Heart right ventricle (tissue), 16 donors: ENCODE results near the gene PLPP7. TPM values are rescaled to one million over a fixed set of nuclear protein-coding genes. Genes with fewer than 3 reads are reported as not detected.

ENCODE experiments used
- ATAC-seq, 8 donors: fragments of 200-7000 bp; cut with Tn5 transposase; one replicate each; pipeline ENCODE4 v1.9.1; 2020; ENCODE audit warnings: mild to moderate bottlenecking in 8 of 8, moderate library complexity in 8 of 8, moderate number of reproducible peaks in 1 of 8
- DNase-seq, 2 donors: peaks; one replicate each; pipeline ENCODE4 v3.0.0-alpha.2; 2020
- H3K27ac ChIP-seq, 10 donors: fragments of 200-600 bp; sonication (generic) in 2 of 10; one replicate each; pipeline versions ENCODE4 v1.5.0 to v1.8.0; 2020 to 2022; ENCODE audit warnings: mild to moderate bottlenecking in 3 of 10
- H3K27me3 ChIP-seq, 7 donors: fragments of 200-600 bp; one replicate each; pipeline ENCODE4 v1.8.0; 2021 to 2022; ENCODE audit warnings: mild to moderate bottlenecking in 2 of 7
- H3K36me3 ChIP-seq, 9 donors: fragments of 200-600 bp; sonication (generic) in 1 of 9; one replicate each; pipeline versions ENCODE4 v1.5.0 to v1.8.0; 2020 to 2022; ENCODE audit warnings: mild to moderate bottlenecking in 2 of 9
- H3K4me1 ChIP-seq, 9 donors: fragments of 200-600 bp; sonication (generic) in 1 of 9; one replicate each; pipeline versions ENCODE4 v1.5.0 to v1.8.0; 2020 to 2022; ENCODE audit warnings: mild to moderate bottlenecking in 4 of 9
- H3K4me3 ChIP-seq, 10 donors: fragments of 200-600 bp; sonication (generic) in 2 of 10; one replicate each; pipeline versions ENCODE4 v1.5.0 to v1.8.0; 2020 to 2022; ENCODE audit warnings: mild to moderate bottlenecking in 7 of 10, moderate library complexity in 2 of 10
- H3K9me3 ChIP-seq, 11 donors: fragments of 200-600 bp in 10 of 11; sonication (generic) in 2 of 11; one replicate each; pipeline versions ENCODE4 v1.5.0 to v1.8.0; 2013 to 2022; ENCODE audit warnings: mild to moderate bottlenecking in 2 of 11, control low read depth in 1 of 11, moderate library complexity in 1 of 11
- WGBS, 2 donors: extraction: QIAGEN DNeasy Blood & Tissue Kit; methylation state at CpG; one replicate each; pipeline ENCODE4 v1.1.7; 2013; ENCODE audit warnings: inconsistent platforms in 1 of 2; 5-methylcytosine and 5-hydroxymethylcytosine counted together
- intact Hi-C, 10 donors: fragments of 100-400 bp; cut with DNase I; formaldehyde crosslinking; loops; one replicate each; pipeline versions ENCODE4 v1.11.1 to v1.14.2; 2022
- polyA plus RNA-seq, 2 donors: library from polyadenylated mRNA; stranded (reverse); fragments of 200-250 nt; gene quantifications; one replicate each; pipeline ENCODE4 v1.2.3, GENCODE V29; 2013
- total RNA-seq, 10 donors: library from RNA; stranded (reverse); fragmentation: NEBNext Ultra II Directional in 3 of 10; extraction: Animal tissue kit (Norgen Biotek cat#: 25700) in 3 of 10; gene quantifications; one replicate each; pipeline versions ENCODE4 v1.2.1 to v1.2.4, GENCODE V29; 2021 to 2023
- TF ChIP-seq, protein P1 (sequence below), 9 donors: fragments of 200-600 bp; sonication (generic) in 2 of 9; IDR thresholded peaks; one replicate each; pipeline versions ENCODE4 v1.5.0 to v1.8.0; 2021 to 2022; ENCODE audit warnings: antibody characterized with exemption in 9 of 9, mild to moderate bottlenecking in 5 of 9, moderate library complexity in 1 of 9
- donor health status: Arrhythmogenic right ventricular cardiomyopathy.
- donor health status: ischemic (EF 13 %, LVEDD 7.1; RV severe dilation, severe dysfunction).
- donor health status: healthy with polysubstance abuse.
- donor health status: DM: no; HTN: yes; CAD: no.
- donor health status: DM: no; HTN: no; CAD: no.
- donor health status: ischemic (EF 25% LVEDD 6.9; RV normal size, moderate dysfunction).
- donor health status: ischemic (EF 25% LVEDD 5.7; RV mildly dilated, moderate dysfunction).
- donor health status: healthy.
- donor health status: DM: yes; HTN: yes; CAD: no.
- donor health status: Ischemic cardiomyopathy.
- donor health status: ischemic (EF 35%, LVEDD 5.7; RV mildly dilated, moderate dysfunction).
- donor health status: nonischemic (EF 11% LVEDD 7.7; RV severe dilation, severe dysfunction).
- donor health status: DM: yes; HTN: yes; CAD: no.
- donor health status: PGD.
- donor health status: ischemic (EF 29% LVEDD 5.4; RV normal size, mild dysfunction).
- donor health status: nonischemic (EF 23%, LVEDD 6.1; RV moderate dilation, normal function).

Gene PLPP7
- total and polyA plus RNA-seq, 12 donors: 42.6 to 140 (median 102) TPM

DNA sequence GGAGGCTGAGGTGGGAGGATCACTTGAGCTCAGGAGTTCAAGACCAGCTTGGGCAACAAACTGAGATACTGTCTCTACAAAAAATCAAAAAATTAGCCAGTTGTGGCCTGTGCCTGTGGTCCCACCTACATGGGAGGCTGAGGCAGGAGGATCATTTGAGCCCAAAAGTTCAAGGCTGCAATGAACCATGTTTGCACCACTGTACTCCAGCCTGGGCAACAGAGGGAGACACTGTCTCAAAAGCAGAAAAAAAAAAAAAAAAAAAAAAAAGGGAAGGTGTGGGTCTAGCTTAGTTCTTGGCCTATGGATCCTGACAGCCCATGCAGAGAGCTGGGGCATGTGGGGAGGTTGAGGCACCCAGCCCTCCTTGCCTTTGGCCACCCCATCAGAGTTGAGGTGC lies 10.9 kb downstream of the PLPP7 start:
- Histone ChIP-seq H3K4me3 (no peak overlapping the region), H3K9me3 (no peaks in the 10 kb centered on the region), H3K36me3 (peaks cover 0 to 13% (median 0%) of the 10 kb centered on the region in 9 donors), H3K4me1 (peaks cover 8 to 86% (median 50%) of the 10 kb centered on the region in 9 donors), H3K27ac (peak overlapping the region in 8 of 10 donors; percentile 84 to 98 (median 90)), H3K27me3 (no peaks in the 10 kb centered on the region)
- intact Hi-C loops: no loop called here
- ATAC-seq: no peak
- TF ChIP-seq, protein P1, sequence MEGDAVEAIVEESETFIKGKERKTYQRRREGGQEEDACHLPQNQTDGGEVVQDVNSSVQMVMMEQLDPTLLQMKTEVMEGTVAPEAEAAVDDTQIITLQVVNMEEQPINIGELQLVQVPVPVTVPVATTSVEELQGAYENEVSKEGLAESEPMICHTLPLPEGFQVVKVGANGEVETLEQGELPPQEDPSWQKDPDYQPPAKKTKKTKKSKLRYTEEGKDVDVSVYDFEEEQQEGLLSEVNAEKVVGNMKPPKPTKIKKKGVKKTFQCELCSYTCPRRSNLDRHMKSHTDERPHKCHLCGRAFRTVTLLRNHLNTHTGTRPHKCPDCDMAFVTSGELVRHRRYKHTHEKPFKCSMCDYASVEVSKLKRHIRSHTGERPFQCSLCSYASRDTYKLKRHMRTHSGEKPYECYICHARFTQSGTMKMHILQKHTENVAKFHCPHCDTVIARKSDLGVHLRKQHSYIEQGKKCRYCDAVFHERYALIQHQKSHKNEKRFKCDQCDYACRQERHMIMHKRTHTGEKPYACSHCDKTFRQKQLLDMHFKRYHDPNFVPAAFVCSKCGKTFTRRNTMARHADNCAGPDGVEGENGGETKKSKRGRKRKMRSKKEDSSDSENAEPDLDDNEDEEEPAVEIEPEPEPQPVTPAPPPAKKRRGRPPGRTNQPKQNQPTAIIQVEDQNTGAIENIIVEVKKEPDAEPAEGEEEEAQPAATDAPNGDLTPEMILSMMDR (IDR thresholded peaks at IDR 0.05): no peak
- DNase-seq: no peak

DNA sequence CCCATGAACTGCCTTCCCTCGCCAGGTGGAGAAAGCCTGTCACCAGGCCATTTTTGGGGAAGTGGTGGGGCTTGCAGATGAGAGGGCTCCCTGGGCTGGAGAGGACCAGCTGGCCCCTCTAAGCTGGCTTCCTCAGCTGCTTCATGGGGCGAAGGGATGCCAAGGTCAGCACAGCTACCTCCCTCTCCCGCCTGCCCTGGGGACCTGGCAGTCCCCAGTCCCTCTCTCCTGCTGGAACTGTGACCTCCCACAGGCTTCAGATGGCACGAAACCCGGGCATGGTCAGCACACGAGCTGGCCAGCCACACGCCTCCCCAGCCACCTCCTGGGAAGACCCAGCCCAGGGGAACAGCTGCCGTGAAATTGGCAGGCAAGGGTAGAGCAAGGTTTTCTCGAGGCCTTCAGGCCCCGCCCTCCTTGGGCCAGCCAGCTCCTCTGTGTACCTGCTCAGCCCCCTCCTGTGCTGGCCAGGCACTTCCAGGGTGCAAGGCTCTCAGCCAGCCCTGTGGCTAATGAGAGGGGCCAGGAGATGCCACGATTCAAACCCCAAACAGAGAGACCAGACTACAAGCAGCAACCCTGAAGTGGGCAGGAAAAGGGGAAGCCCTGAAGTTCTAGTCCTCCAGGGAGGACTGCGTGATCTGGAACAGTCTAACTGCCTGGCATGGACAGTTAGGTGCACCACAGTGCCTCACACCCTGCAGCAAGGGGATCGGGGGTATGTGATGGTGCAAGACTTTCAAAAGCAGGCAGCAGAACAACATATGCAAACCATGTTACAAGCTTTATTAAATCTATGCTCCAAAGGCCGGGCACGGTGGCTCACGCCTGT lies 12.9 kb downstream of the PLPP7 start:
- 59 to 61% methylated on average over 16 of the region's 16 CpGs for WGBS, 2 donors
- TF ChIP-seq, protein P1 (IDR thresholded peaks at IDR 0.05): no peak
- peaks cover 0 to 14% (median 0%) of the 10 kb centered on the region in 9 donors for H3K36me3 ChIP-seq
- H3K4me3 ChIP-seq: no peak overlapping the region
- no peaks in the 10 kb centered on the region for H3K27me3 ChIP-seq
- H3K27ac ChIP-seq: peak overlapping the region in 9 of 10 donors; percentile 34 to 98 (median 84)
- DNase-seq (peak in 1 of 2 donors; percentile 49), ATAC-seq (peak; percentile 16 to 51 (median 41))
- intact Hi-C loops: no loop called here
- peaks cover 8 to 70% (median 36%) of the 10 kb centered on the region in 9 donors for H3K4me1 ChIP-seq
- no peaks in the 10 kb centered on the region for H3K9me3 ChIP-seq

DNA sequence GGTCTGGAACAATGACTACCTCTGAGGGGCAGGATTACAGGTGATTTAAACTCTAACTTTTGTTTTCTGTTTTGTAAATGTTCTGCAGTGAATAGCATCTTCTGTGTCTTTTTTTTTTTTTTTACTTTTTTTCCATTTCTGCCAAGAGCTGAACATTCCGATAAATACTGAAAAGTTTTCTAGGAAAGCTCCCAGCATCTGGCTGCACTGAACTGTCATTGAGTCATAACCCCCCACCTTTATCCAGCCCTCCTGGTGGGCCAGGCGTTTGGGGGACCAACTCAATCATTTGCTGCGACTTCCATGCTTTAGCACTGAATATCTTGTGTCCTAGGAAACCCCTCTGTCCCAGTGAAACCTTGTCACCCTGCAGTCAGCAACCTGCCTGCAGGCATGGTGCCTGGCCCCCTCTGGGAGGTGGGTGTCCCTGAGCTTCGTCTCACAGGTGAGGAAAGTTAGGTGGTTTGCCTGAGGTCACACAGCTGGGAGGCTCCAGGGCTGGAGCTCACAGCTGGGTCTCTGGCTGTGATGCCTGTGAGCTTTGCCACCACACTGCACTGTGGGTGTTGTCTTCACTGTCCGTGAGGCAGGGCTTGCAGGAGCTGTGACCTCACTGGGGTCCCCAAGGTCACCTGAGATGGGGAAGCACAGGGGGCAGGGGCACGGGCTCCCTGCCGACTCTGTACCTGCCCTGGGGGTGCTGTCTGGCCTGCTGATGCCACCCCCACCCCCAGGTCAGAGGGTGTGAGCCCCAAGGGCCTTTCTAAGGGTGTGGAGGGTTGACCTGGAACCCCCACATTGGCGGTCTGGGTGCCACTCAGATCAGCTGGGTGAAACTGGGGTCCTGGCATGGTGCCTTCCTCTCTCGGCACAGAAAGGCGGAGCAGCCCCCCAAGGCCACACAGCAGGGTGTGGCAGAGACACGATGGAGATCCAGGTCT lies 14.1 kb downstream of the PLPP7 start:
- no peak for DNase-seq
- H3K4me3 ChIP-seq: no peak overlapping the region
- ATAC-seq: no peak
- peaks cover 0 to 14% (median 0%) of the 10 kb centered on the region in 9 donors for H3K36me3 ChIP-seq
- intact Hi-C loops: no loop called here
- TF ChIP-seq, protein P1 (IDR thresholded peaks at IDR 0.05): no peak
- H3K9me3 ChIP-seq: no peaks in the 10 kb centered on the region
- H3K27ac ChIP-seq: peak overlapping the region in 7 of 10 donors; percentile 32 to 98 (median 61)
- WGBS, 2 donors: 70 to 74% methylated on average over 11 of the region's 11 CpGs
- H3K27me3 ChIP-seq: no peaks in the 10 kb centered on the region
- peaks cover 0 to 70% (median 29%) of the 10 kb centered on the region in 9 donors for H3K4me1 ChIP-seq

DNA sequence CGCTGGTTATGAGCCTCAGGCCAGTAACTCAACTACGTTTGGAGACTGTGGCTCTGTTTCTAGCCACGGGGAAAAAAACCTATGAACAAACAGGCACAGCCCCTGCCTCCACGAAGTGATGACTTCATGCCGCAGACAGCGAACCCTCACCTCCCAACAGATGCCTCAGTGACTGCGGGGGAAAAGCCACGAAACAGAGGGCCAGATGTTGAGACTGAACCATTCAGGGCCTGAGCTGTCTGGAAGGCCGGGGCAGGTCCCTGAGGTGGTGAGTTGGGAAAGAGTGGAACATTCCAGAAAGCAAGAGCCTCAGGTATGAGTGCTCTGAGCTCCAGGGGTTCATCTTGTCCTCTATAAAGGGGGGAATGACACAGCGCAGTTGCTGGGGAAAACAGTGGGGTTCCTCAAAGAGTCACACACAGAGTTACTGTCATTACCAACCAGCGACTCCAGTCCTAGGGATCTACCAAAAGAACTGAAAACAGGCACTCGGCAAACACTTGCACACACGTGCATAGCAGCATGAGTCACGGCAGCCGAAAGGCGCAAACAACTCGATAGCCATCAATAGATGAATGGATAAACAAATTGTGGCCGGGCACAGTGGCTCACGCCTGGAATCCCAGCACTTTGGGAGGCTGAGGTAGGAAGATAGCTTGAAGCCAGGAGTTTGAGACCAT lies 15.3 kb downstream of the PLPP7 start:
- no peaks in the 10 kb centered on the region for H3K9me3 ChIP-seq
- no peaks in the 10 kb centered on the region for H3K27me3 ChIP-seq
- intact Hi-C loops: no loop called here
- ATAC-seq: no peak
- peak overlapping the region in 5 of 10 donors; percentile 27 to 92 (median 44) for H3K27ac ChIP-seq
- no peak for DNase-seq
- peaks cover 0 to 14% (median 0%) of the 10 kb centered on the region in 9 donors for H3K36me3 ChIP-seq
- H3K4me3 ChIP-seq: no peak overlapping the region
- TF ChIP-seq, protein P1 (IDR thresholded peaks at IDR 0.05): no peak
- 80 to 82% methylated on average over 19 of the region's 19 CpGs for whole genome bisulfite sequencing, 2 donors
- peaks cover 0 to 62% (median 20%) of the 10 kb centered on the region in 9 donors for H3K4me1 ChIP-seq
